GM21381 (cell line): ENCODE results near the gene ZNF583.

Experiments
- ATAC-seq: cut with Tn5 transposase; IDR thresholded peaks from one replicate; pipeline ENCODE4 v1.9.1; 2021; ENCODE audit warnings: mild to moderate bottlenecking, moderate library complexity; ENCODE audit not compliant: unreplicated experiment

The ZNF583 gene

GRCh38 chr19:56441206-56441792 is 37.2 kb downstream of the ZNF583 start:
- ATAC-seq = no peak

DNA sequence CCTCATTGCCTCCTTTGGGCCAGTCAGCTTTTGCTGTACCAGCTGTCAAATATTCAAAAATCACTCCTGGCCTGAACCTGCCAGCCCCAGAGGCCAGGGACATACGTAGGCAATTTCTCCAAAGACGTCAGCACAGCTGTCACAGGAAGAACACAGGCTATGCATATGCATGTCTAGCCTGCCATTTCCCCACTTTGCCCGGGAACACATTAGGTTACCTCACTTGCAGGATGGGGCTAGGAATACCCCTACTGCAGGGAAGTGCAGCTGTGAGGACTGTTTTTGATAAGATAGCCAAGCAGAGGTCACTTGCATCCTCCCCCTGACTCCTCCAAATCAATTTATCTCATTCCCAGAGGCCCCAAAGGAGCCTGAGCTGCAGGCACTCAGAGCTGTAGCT is 70.2 kb downstream of the ZNF583 start:
- no peak for ATAC-seq

DNA sequence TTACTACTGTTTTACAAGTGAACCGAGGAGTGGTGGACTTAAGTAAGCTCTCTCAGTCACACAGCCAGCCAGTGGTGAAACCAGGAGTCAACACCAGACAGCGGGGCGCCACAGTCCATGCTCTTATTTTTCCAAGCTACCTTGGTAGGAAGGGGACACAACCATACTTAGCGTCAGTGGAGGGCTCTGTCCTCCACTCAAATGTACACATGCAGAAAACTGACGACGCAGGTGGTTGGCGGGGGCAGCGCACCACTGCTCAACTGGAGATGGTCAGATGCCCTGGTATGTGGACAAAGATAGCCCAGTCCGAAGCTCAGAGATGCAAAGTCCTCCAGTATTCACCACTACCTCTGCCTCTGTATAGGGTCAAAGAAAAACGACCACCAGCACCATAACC is 72.0 kb downstream of the ZNF583 start:
- no peak for ATAC-seq
